GM18867 (cell line): ENCODE results near the gene MGAT5.
A peak's percentile ranks its signal among the peaks of the same experiment; 100 is the strongest.

Source experiments
- ATAC-seq: cut with Tn5 transposase; IDR thresholded peaks from one replicate; pipeline ENCODE4 v1.9.1; 2021; ENCODE audit warnings: mild to moderate bottlenecking, moderate library complexity; ENCODE audit not compliant: unreplicated experiment

Gene MGAT5

DNA sequence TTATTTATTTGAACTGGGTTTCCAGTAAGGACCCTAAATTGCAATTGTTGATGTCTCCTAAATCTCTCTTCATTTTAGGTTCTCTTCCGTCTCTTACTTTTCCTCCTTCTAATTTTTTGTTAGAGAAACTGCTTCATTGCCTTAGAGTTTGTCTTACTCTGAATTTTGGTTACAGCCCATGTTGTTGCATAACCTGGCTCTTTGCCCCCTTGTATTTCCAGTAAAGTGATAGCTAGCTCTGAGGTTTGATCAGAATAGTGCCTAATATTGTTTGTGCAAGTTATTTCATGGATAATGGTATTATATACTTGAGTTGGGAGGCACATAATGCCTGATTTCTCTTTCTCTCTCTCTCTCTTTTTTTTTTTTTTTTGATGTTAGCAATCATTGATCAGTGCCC is 71.8 kb downstream of the MGAT5 start:
- ATAC-seq: no peak

DNA sequence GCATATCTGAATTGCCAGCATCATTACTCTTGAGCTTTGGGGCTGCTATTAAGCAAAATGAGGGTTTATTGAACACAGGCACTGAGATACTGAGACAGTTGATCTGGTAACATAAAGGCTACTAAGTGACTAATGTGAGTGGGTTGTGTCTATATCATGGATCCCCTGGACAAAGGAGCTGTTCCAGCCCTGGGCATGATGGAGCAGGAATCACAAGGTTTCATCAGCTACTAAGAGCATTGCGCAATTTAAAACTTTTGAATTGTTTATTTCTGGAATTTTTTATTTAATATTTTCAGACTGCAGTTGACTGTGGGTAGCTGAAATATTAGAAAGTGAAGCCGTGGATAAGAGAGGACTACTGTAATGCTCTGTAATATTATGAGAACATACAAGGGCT is 73.5 kb downstream of the MGAT5 start:
- no peak for ATAC-seq

DNA sequence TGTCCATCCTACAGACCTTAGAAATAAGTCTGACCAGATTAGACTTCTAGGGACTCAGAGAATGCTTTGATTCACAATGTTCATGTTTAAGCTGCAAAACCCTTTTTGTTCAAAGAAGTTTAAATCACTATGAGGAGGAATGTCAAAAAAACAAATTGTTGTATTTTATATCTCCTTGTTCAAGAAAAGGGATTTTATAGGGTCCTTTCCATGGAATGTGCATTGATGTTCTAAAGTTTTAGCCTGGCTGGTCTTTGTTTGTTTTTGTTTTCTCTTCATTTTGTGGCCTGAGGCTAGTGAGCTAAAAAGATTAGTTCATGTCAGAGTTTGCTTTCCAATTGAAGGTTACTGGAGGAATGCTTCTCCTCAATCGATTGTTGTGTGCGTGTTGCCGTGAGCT is 77.2 kb downstream of the MGAT5 start:
- no peak for ATAC-seq

DNA sequence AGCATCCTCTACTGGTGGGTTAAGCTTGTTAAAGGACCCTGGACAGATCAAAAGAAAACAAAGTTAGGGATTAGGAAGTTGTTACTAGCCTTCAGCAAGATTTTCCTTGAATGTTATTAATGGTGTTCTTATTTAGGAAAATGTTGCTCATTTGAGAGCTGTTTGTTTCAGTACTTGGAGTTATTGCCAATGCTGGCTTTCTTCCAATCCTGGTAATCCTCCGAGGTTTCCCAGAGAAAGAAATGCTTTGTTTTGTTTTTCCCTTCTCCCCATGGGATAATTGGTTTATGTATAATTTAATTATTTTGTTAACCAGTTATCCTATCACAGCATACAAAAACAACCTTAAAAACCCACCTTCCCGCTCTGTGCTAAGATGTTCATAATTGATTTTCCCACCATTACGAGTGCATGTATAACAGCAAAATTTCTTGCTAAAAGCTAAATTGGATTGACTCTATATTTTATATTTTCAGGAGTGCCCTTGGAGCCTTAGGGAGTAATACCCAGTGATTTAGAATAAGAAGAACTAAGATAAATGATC is 79.8 kb downstream of the MGAT5 start:
- ATAC-seq: no peak

DNA sequence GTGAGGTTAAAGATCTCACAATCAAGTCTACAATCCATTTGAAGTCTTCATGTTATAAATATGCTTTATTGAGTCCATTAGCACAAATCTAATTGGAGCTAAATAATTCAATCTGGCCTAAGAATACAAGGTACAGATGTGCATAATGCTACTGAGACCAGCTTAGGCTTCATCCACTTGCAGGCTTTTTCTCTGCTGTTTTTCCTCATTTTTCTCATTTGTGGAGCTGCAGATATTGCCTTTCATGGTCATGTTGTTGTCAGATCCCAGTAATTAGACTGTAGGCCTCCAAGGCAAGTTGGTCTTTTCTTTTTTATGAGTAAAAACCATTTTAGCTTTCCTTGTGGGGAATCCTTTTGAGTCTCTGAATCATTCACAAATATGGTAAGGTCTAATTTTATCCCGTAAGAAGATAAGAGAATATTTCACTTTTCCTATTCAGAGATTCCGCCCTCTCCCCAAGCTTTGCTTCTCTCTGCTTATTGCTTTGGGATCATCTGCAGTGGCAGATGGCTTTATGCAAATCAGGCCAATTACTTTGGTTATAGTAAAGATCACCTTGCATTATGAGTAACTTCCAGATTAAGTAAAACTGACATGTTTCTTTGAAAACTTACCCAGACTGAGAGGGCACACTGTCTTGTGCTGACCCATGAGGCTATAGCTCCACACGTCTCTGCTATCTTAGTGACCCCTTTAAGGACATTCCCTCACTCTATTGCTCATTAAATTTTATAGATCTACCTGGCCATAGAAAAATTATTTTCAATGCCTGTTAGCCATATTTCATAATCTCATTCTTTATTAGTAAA is 80.9 kb downstream of the MGAT5 start:
- ATAC-seq: no peak

DNA sequence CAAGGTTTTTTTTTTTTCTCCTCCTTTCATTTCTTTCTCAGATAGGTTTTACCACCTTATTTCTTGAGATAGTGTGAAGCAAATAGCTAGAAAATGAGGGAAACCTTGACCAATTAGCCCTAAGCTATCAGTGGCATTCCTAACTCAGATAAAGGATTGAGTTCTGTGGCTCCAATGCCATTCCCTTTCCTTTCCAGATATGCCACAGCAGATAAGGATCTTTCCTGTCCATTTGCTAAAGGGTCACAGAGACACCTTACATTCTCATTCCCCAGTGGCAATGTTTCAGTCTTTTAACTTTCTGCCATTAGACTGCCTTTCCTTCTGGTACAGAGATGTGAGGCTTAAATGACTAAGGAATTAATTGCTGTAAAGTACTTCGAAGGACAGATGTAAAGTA is 81.7 kb downstream of the MGAT5 start:
- ATAC-seq: no peak

DNA sequence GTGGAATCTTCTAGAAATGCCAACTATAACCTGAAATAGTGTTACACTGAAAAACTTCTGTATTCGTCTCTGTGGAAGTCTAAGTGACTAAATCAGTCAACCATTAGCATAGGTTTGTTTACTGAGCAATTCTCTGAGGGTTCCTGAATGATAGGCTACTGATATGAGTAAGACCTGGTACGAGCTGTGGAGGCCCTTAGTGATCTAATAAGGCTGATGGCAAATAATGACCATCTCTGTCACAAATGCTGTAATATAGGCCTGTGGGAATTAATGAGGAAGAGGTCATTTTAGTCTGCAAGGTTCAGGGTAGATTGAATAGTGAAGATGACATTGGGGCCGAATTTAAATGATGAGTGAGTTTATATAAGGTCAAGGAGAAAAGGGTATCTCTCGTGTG is 82.5 kb downstream of the MGAT5 start:
- ATAC-seq: peak; percentile 95

DNA sequence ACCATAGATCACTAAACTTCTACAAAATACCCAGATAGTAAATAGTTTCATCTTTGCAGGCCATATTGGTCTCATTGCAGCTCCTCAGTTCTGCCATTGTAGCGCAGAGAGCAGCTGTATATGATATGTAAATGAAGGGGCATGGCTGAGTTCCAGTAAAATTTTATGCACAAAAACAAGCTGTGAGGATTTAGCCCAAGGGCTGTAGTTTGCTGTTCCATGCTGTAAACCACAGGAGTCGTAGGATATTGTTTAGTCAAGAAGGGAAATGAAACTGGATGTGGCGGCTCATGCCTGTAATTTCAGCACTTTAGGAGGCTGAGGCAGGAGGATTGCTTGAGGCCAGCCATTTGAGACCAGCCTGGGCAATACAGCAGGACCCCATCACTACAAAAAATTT is 83.0 kb downstream of the MGAT5 start:
- no peak for ATAC-seq

DNA sequence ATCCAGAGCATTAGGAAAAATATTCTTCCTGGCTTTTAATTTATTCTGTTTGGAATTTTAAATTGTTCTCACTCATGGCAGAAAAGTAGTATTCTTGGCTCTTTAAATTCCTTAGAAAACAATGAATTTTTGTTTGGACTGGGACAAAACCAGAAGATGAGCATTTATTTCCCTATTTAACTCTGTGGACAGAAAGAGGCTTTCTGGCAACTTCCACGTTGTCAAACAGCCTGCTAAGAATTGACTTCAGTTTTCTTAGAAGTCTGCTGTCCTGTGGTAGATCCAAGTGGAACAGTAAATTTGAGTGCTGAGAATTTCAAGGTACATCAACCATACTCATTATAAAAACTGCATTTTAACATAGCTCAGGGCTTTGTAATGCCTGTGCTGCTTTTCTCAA is 83.8 kb downstream of the MGAT5 start:
- ATAC-seq: no peak

DNA sequence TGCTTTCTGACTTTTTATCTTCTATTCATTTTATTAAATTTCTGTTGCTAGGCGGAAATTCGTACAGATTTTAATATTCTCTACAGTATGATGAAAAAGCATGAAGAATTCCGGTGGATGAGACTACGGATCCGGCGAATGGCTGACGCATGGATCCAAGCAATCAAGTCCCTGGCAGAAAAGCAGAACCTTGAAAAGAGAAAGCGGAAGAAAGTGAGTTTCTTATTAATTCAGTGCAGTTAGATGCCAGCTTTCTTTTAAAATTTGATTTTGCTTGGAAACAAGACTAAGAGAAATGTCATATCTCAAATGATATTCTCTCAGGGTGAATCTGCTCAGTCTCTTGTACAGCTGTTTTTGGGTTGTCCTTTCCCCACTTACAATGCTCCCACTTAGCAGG is 84.3 kb downstream of the MGAT5 start:
- ATAC-seq: no peak

DNA sequence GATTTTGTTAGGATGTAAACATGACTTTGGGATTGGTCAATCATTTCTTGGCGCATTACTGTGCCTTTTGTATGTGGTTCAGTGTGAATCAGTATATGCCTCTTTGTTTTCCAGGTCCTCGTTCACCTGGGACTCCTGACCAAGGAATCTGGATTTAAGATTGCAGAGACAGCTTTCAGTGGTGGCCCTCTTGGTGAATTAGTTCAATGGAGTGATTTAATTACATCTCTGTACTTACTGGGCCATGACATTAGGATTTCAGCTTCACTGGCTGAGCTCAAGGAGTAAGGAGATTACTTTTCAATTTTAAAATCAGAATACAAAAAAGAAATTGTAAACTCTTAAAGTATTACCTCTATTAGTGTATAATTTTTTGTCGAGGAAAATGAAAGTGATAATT is 87.6 kb downstream of the MGAT5 start:
- ATAC-seq: no peak

DNA sequence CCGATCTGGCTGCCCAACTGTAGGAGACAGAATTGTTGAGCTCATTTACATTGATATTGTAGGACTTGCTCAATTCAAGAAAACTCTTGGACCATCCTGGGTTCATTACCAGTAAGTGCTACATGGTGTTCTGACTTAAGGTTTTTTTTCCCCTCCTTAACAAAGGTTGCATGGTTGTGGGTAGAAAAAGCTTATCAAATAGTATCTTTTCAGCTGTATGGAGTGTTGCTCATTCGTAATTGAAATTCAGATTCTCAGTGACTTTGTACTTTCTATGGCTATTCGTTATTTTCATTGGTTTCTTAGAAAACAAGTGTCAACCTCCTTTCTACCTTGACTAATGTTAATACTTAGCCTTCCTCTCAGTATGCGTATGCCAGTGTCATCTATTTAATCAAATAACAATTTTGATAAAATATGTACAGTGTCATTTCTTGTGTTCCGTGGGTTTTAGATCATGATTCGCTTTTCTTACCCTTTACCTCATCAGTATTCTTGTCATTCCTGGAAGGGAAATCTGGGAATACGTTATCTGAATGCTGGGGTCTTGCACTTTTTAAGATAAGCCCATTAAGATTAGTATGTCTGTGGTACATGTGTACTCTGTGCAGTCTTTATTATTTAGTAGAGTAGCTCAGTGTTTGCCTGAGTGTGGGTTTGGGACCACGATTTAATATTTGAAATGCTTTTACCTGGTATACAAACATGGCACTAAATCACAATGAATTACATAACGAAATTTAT is 91.3 kb downstream of the MGAT5 start:
- ATAC-seq: no peak

DNA sequence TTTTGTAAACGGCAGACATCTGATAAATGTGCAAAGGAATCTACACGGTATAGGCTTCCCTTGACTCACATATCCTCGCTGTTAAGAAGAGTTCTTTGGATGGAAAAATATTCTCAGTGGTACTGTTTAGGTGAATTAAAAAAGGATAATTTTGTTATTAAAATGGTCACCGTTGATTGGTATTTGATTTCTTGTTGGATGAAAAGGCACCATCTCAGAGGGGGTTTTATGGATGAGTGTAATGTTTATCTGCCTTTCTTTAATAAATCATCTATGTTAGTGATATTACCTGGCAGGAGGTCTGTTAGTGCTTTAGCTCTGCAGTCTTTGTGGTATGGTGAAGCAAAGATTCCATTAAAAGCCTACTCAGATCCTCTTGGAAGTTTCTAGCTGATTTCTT is 92.3 kb downstream of the MGAT5 start:
- ATAC-seq: no peak

DNA sequence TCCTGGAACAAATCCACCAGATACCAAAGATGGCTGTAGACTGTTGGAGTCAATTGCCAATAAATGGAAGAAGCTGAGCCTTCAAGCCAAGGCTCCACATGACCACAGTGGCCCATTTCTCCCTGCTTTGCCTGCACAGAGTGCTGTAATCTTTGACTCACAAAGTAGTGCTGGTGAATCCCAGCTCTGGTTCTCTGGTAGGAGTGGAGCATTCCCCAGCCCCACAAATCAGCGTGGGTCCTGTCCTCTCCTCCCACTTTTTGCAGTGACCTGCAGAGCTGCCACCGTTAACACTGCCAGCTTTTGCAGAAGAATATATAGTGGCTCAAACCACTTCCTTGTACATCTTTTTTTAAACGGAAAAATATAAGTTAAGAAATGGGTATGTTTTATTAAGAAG is 93.9 kb downstream of the MGAT5 start:
- no peak for ATAC-seq

DNA sequence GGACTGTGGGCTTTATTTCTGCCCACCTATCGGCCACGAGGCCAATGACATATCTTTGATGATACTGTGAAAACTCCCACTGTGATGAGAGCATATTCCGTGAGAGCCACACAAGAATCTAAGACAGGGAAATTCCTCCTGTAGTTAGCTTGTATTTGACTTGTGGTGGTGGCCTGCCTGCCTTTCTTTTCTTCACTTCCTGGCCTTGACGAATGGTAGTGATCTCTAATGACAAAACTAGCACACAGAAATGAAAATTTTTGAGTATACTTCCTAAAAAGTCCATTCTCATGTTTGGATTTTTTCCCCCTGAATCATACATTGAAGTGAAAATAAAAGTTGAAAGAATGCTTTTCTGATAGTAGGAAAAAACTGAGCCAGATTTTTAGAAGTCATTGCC is 94.4 kb downstream of the MGAT5 start:
- no peak for ATAC-seq

DNA sequence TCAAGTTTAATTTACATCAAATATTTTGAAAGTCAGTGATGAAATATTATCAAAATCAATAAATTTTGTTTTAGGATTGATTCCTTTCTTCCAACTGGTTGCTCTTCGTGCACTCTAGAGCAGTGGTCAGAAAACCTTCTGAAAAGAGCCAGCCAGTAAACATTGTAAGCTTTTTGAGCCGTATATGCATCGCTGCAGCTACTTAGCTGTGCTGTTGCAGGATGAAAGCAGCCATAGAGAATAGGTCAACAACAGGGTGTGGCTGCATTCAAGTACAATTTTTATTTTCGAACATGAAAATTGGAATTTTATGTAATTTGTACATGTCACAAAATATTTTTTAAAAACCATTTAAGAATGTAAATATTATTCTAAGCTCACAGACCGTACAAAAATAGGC is 94.9 kb downstream of the MGAT5 start:
- no peak for ATAC-seq

DNA sequence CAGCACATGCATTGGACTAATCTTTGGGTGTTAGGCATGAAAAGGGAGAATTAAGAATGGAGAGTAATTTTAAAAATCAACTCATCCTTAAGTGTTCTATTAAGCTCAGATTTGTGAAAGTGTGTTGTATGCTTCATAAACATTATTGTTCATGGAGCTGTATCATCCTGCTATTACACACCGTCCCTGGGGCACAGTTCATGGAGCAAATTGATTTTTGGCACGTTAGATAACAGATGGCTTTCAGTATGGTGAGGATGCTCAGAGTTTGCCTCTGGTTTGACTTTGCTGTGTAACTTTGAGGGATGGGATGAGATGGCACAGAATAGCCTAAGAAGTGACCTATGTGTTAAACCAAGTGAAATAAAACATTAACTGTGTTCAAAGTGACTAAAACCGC is 97.1 kb downstream of the MGAT5 start:
- ATAC-seq: no peak

DNA sequence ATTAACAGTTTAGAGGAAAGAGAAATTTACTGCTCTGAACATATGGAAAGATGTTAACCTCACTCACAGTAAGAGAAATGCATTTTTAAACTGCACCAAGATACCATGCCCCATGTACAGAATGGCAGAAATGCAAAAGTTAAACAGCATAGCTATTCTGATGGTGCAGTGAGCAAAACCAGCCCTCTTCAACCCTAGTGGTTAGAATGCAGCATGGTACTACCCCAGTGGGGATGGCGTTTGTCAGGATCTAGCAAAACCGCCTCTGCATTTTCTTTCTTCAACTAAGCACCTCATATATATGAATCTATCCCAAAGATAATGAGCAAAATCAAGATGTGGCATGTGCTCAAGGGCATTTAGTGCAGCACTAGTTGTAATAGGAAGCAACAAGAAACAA is 98.0 kb downstream of the MGAT5 start:
- ATAC-seq: no peak

DNA sequence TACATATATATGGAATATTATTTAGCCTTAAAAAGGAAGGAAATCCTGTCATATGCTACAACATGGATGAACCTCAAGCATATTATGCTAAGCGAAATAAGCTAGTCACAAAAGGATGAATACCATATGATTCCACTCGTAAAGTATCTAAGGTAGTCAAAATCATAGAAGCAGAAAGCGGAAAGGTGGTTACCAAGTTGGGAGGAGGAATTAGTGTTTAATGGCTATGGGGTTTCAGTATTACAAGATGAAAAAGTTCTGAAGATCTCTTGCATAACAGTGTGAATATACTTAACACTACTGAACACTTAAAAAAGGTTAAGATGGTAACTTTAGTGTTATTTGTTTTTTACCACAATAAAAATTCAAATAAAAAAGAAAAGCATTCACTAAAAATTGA is 99.0 kb downstream of the MGAT5 start:
- peak; percentile 95 for ATAC-seq

DNA sequence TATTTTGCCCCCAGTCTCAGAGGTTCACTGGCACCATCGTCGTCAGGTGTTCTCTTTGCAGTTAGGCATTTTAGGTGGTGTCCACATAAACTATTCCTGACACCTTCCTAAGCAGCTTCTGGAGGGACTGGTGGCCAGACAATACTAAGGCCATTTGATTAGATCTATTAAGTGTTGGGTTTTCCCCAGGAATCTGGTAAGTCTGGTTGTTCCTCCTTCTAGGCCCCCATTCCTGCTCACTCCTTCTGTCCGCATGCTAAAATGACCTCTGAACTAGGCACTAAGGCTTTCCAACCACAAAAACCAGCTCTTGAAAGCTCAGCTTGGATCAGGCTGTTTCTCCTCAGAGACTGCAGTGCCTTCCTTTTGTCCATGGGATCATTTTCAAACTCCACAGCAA is 100.7 kb downstream of the MGAT5 start:
- ATAC-seq: no peak

DNA sequence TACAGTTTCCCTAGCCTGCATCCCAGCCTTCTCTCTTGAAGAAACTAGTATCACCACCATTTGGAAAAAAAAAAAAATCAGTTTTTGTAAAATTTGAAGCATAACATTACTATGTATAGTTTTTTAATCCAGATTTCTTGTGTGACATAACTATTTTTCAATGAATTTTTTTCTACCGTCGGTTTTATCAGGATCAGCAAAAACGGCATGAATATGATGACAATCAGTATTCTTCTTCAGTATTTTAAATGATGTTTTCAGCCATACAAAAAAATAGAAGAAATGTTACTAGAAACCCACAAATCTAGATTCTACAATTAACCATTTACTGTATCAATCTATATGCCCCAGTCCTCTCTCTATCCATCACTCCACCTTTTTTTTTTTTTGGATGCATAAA is 103.9 kb downstream of the MGAT5 start:
- no peak for ATAC-seq

DNA sequence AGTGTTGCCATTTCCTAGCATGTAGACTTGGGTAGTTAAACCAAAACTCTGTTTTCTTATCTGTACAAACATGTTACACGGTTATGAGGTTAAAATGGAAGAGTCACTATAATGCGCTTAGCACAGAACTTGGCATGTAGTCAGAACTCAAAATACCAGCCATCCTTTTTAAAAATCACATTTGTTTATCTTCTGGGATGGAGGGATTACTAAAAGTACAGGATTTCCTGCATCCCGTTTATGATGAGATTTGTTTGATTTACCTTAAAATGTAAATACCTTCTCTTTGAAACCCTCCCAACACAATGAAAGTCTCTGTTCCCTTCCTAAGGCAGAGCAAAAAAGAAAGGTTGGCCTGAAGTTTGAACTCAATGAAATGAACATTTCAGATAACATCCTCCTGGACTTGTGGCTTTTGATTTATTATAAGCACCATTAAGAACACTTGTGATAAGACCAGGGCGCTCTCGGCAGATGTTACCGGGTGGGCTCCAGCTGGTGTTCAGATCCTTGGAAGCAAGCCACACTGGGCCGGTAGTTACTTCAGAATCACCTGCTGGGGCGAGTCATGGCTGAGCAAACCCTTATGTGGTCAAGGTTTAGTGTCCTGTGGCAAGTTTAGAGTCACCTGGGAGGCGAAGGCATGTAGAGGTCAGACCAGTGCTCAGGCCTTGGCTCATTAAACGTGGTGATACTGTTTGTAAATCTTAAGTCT is 105.7 kb downstream of the MGAT5 start:
- no peak for ATAC-seq
